Measurements from ENCODE around the gene EIF5. TPM values are rescaled to one million over a fixed set of nuclear protein-coding genes. Genes with fewer than 3 reads are reported as not detected.

EIF5 gene
- total RNA-seq, 2 experiments from 2014 or later, result 237 to 292 TPM

GRCh38 chr14:103329401-103330347 lies 4.4 kb upstream of the EIF5 start:
- Histone ChIP-seq H3K79me2 (ENCODE audit: insufficient read depth, low read depth, low read length) (peaks cover 11% of the 10 kb centered on the region; the same call in 1 of the 2 replicates), H4K20me1 (ENCODE audit: insufficient read depth, low read length) (no peaks in the 10 kb centered on the region), H3K4me3 (ENCODE audit: low read depth, low read length, poor library complexity, severe bottlenecking) (no peak overlapping the region), H3K9me2 (ENCODE audit: insufficient read depth, low read length) (no peaks in the 10 kb centered on the region), H3K4me2 (ENCODE audit: low read length) (peak overlapping the region; percentile 50), H3K27ac (ENCODE audit: low read depth, low read length, poor library complexity, severe bottlenecking) (no peak overlapping the region), H3K9me3 (ENCODE audit: low read length) (no peaks in the 10 kb centered on the region), H2AFZ (ENCODE audit: low read length) (peak overlapping the region; percentile 13; the same call in 1 of the 2 replicates), H3K4me1 (ENCODE audit: insufficient read depth, low read length, poor library complexity, severe bottlenecking) (peaks cover 35% of the 10 kb centered on the region), H3K36me3 (ENCODE audit: insufficient read depth, low read length) (no peaks in the 10 kb centered on the region)
- ChIA-PET POLR2A (interaction anchor here (0.6 kb wide), 2 partner anchors 148 to 545 kb away, joined by 3 to 4 read pairs; no protein-coding TSS in a partner anchor), CTCF (ENCODE audit: unreplicated experiment) (interaction anchor here (0.5 to 0.6 kb wide), 2 partner anchors 213 to 352 kb away, joined by 3 read pairs; no protein-coding TSS in a partner anchor)
- DNase-seq (ENCODE audit: low spot score), result peak; percentile 18
- TF ChIP-seq CTCF (conservative IDR thresholded peaks at IDR 0.05; ENCODE audit: low read length), result no peak
- TF ChIP-seq EZH2phosphoT487 (IDR thresholded peaks at IDR 0.05; ENCODE audit: borderline replicate concordance, low read depth, low read length), result no peak
- intact Hi-C loops (cut with micrococcal nuclease; ENCODE audit: unreplicated experiment), result no loop called here
- no TSS peak for BruUV-seq (replicated peaks)

- BruUV-seq (replicated peaks), result no TSS peak
- Histone ChIP-seq H3K9me3 (ENCODE audit: low read length) (no peaks in the 10 kb centered on the region), H3K36me3 (ENCODE audit: insufficient read depth, low read length) (peaks cover 8% of the 10 kb centered on the region), H3K9me2 (ENCODE audit: insufficient read depth, low read length) (no peaks in the 10 kb centered on the region), H2AFZ (ENCODE audit: low read length) (peak overlapping the region; percentile 13; the same call in 1 of the 2 replicates), H3K27ac (ENCODE audit: low read depth, low read length, poor library complexity, severe bottlenecking) (no peak overlapping the region), H4K20me1 (ENCODE audit: insufficient read depth, low read length) (peaks cover 4% of the 10 kb centered on the region), H3K4me1 (ENCODE audit: insufficient read depth, low read length, poor library complexity, severe bottlenecking) (peaks cover 38% of the 10 kb centered on the region), H3K4me3 (ENCODE audit: low read depth, low read length, poor library complexity, severe bottlenecking) (peak overlapping the region; percentile 10), H3K79me2 (ENCODE audit: insufficient read depth, low read depth, low read length) (peaks cover 20% of the 10 kb centered on the region), H3K4me2 (ENCODE audit: low read length) (peak overlapping the region; percentile 50)
- intact Hi-C loops (cut with micrococcal nuclease; ENCODE audit: unreplicated experiment), result no loop called here
- peak; percentile 14 for DNase-seq (ENCODE audit: low spot score)
- TF ChIP-seq EZH2phosphoT487 (IDR thresholded peaks at IDR 0.05; ENCODE audit: borderline replicate concordance, low read depth, low read length), result no peak
- TF ChIP-seq CTCF (conservative IDR thresholded peaks at IDR 0.05; ENCODE audit: low read length), result no peak
- CTCF ChIA-PET (ENCODE audit: unreplicated experiment), result no interaction called here
- POLR2A ChIA-PET, result no interaction called here
These were observed 3.5 kb upstream of the EIF5 start for GRCh38 chr14:103330536-103330935.

All from OCI-LY7 (cell line).